GM10266 (cell line): ENCODE data around the gene TIRAP.

ENCODE experiments used
- DNase-seq: peaks from one replicate; pipeline ENCODE4 v3.0.0; 2012; ENCODE audit errors: extremely low spot score
- CTCF ChIP-seq: IDR thresholded peaks from 2 replicates; pipeline ENCODE4 v1.5.1; 2012; ENCODE audit warnings: mild to moderate bottlenecking, low read depth; ENCODE audit not compliant: control insufficient read depth, insufficient read depth; ENCODE audit errors: missing control alignments

The TIRAP gene

GRCh38 chr11:126257144-126257543 lies 25.7 kb upstream of the TIRAP start:
- TF ChIP-seq CTCF: no peak
- no peak for DNase-seq

GRCh38 chr11:126257764-126258163 lies 25.1 kb upstream of the TIRAP start:
- TF ChIP-seq CTCF: no peak
- DNase-seq: no peak

GRCh38 chr11:126262216-126262615 lies 20.7 kb upstream of the TIRAP start:
- DNase-seq: no peak
- TF ChIP-seq CTCF: no peak

- no peak for TF ChIP-seq CTCF
- DNase-seq: no peak
These were observed 19.4 kb upstream of the TIRAP start for GRCh38 chr11:126263489-126263888.

GRCh38 chr11:126265811-126266210 lies 17.1 kb upstream of the TIRAP start:
- no peak for TF ChIP-seq CTCF
- no peak for DNase-seq

GRCh38 chr11:126267650-126268049 lies 15.2 kb upstream of the TIRAP start:
- TF ChIP-seq CTCF: no peak
- no peak for DNase-seq

- no peak for DNase-seq
- TF ChIP-seq CTCF: no peak
These were observed 14.6 kb upstream of the TIRAP start for GRCh38 chr11:126268361-126268707.
